ENCODE results near the gene TBKBP1. TPM values are rescaled to one million over a fixed set of nuclear protein-coding genes. Genes with fewer than 3 reads are reported as not detected.

TBKBP1 gene
- total and polyA plus RNA-seq, 9 of the 15 experiments (the other 6 are each of a cell fraction or from before 2014, with no cell fraction given) = 0.03 to 15.6 (median 6.8) TPM

- H3K9ac ChIP-seq (ENCODE audit: insufficient read depth in 1 of 2, low read depth in 2 of 2, low read length in 2 of 2) = no peak overlapping the region
- CTCF ChIA-PET (ENCODE audit: low intra/inter-chr PET ratio) = no interaction called here
- no TSS peak for BruUV-seq (replicated peaks)
- H2AFZ ChIP-seq (ENCODE audit: low read depth, low read length) = no peak overlapping the region
- no peaks in the 10 kb centered on the region for H3K27me3 ChIP-seq (ENCODE audit: control insufficient read depth in 2 of 2, insufficient read depth in 2 of 2, low read length in 2 of 2)
- whole genome bisulfite sequencing (ENCODE audit: insufficient coverage, low coverage, missing lambda C conversion rate) = 81% methylated on average over 3 of the region's 3 CpGs
- H3K4me3 ChIP-seq = no peak overlapping the region
- FAIRE-seq = no peak
- H3K9me1 ChIP-seq (ENCODE audit: control insufficient read depth, insufficient read depth, low read length) = no peaks in the 10 kb centered on the region
- peaks cover 96% of the 10 kb centered on the region for H3K36me3 ChIP-seq (ENCODE audit: control insufficient read depth, insufficient read depth, low read length)
- peaks cover 19% of the 10 kb centered on the region; the same call in 2 of the 3 replicates for H3K79me2 ChIP-seq (ENCODE audit: control insufficient read depth, insufficient read depth, low read length)
- intact Hi-C loops (cut with micrococcal nuclease) (no loop called here), in situ Hi-C loops (cut with MboI) (no loop called here)
- H3K4me2 ChIP-seq (ENCODE audit: insufficient read depth, low read length) = no peak overlapping the region
- H3K9me3 ChIP-seq (replicated peaks; ENCODE audit: control insufficient read depth, insufficient read depth, low read depth, low read length) = no peaks in the 10 kb centered on the region
- DNase-seq (ENCODE audit: extremely low read depth in 1 of 4, low spot score in 3 of 4) = no peak
- no peaks in the 10 kb centered on the region for H3K4me1 ChIP-seq (replicated peaks in 1 of 2; ENCODE audit: control insufficient read depth in 2 of 2, insufficient read depth in 2 of 2, low read length in 2 of 2)
- 0 out of 2 replicates have a peak, but pooled peaks cover 6% of the 10 kb centered on the region for H4K20me1 ChIP-seq (replicated peaks; ENCODE audit: control insufficient read depth, insufficient read depth, low read length)
- no peak overlapping the region for H3K27ac ChIP-seq (ENCODE audit: extremely low read depth, low read depth, low read length)
- POLR2A ChIA-PET = interaction anchor here (1.1 to 5.4 kb wide), 5 partner anchors 9 to 15 kb away, joined by 5 to 35 read pairs (median 7); partner anchors contain the start of gene KPNB1
- no peak for ATAC-seq
- TF ChIP-seq ARID3B (CRISPR knock-in tag; IDR thresholded peaks at IDR 0.05; ENCODE audit: borderline replicate concordance) (no peak), ZBTB12 (CRISPR knock-in tag; IDR thresholded peaks at IDR 0.05) (no peak), CEBPB (tag; IDR thresholded peaks at IDR 0.05) (peak; percentile 33; the same call in 1 of the 2 replicates), ETV1 (tag; conservative IDR thresholded peaks at IDR 0.05; ENCODE audit: low read depth) (no peak), HNRNPH1 (optimal IDR thresholded peaks at IDR 0.05; ENCODE audit: low read depth, low read length) (no peak), ATF6 (CRISPR knock-in tag; IDR thresholded peaks at IDR 0.05) (no peak), RBBP5 (IDR thresholded peaks at IDR 0.05; ENCODE audit: borderline replicate concordance, insufficient read depth, low read length, poor library complexity, severe bottlenecking) (no peak), ATF7 (IDR thresholded peaks at IDR 0.05) (no peak), CEBPG (CRISPR knock-in tag; IDR thresholded peaks at IDR 0.05) (no peak), CEBPG (tag; conservative IDR thresholded peaks at IDR 0.05 in 1 of 2, IDR thresholded peaks at IDR 0.05 in 1 of 2) (peak; percentile 40 to 62; a peak in 3 of 4 replicates), ELK3 (CRISPR knock-in tag; IDR thresholded peaks at IDR 0.05) (no peak), SIN3B (IDR thresholded peaks at IDR 0.05; ENCODE audit: low read depth) (no peak), SRSF7 (optimal IDR thresholded peaks at IDR 0.05; ENCODE audit: low read depth, low read length) (no peak), MEF2A (IDR thresholded peaks at IDR 0.05; ENCODE audit: control insufficient read depth, low read depth, low read length) (no peak), PHB (CRISPR knock-in tag; IDR thresholded peaks at IDR 0.05) (no peak)
Measured at GRCh38 chr17:47665655-47666054, 28.3 kb upstream of the TBKBP1 start.
